Renal cortical epithelial cell (primary cell): Measurements from ENCODE around the gene DLK2. TPM values are rescaled to one million over a fixed set of nuclear protein-coding genes. Genes with fewer than 3 reads are reported as not detected.
"Not testable (repeated sequence)": the region's sequence is repeated elsewhere in the genome, so short reads cannot be mapped to it uniquely, and the experiment has no call there.

Experiments
- DNase-seq: peaks from one replicate; pipeline ENCODE4 v3.0.0-alpha.2; 2011; ENCODE audit warnings: low read depth
- total RNA-seq: library from RNA; depleted of rRNA; stranded (reverse); fragments of >200 nt; gene quantifications from 2 replicates; pipeline ENCODE4 v1.2.3, GENCODE V29; 2014

DLK2 gene, protein sequence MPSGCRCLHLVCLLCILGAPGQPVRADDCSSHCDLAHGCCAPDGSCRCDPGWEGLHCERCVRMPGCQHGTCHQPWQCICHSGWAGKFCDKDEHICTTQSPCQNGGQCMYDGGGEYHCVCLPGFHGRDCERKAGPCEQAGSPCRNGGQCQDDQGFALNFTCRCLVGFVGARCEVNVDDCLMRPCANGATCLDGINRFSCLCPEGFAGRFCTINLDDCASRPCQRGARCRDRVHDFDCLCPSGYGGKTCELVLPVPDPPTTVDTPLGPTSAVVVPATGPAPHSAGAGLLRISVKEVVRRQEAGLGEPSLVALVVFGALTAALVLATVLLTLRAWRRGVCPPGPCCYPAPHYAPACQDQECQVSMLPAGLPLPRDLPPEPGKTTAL
- 1.3 TPM in 1 of 2 replicates, not detected in the other for total RNA-seq

DNA sequence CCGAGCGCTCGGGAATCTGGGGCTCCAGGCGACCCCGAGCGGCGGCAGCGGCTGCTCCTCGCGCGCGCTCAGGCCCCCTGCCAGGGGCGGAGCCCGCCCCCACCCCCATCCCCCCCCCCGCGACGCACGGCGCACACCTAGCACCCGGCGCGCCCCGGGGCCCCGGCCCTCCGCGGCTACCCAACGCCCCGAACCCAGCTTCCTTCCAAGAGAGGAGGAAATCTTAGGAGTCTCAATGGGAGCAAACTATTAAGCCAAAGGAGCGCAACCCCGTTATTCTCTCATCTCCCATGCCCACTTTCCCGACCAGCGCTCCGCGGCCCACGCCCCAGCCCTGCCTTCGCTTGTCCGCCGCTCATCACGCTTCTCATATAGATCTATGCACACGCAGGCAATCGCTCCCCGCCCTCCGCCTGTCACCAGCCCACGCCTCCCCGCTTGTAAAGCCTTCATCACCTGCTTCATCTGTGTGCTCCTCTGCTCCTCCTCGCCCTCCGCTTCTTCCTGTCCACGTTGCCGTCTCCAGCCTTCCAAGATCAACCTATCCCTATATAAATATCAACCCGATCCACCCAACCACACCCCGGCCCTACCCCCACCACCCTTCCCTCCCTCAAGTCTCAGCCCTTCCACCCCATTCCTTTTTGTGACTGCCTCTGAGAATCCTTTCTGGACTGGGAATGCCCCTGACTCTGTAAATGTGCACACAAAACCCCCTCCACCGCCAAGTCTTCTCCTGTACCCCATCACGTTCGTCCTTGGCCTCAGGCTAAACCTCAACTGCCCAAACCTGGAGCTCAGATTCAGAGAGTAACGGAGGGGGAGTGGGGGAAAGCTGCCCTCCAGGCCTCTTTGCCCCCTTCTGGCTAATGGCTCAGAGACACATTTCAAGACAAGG is at the start of gene DLK2:
Gene DLK2 (minus strand): TSS at position 18 of the 898 bp plus-strand sequence. CDS start 723 bp downstream, outside the sequence.
- no peak for DNase-seq

DNA sequence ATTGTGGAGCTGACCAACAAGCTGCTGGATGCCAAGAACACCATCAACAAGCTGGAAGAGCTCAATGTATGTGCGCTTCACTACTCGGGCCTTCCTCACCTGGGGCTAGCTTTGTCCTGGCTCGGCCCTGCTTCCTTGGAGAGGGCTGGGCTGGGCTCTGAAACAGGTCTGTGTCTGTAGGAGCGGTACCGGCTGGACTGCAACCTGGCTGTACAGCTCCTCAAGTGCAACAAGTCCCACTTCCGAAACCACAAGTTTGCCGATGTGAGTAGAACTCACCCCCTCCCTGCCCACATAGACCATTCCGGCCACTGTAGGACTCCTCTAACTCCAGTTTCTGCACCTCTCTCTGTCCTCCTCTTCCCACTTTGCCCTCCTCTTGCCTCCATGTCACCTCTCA is 48.1 kb upstream of the DLK2 start:
- DNase-seq, result no peak

DNA sequence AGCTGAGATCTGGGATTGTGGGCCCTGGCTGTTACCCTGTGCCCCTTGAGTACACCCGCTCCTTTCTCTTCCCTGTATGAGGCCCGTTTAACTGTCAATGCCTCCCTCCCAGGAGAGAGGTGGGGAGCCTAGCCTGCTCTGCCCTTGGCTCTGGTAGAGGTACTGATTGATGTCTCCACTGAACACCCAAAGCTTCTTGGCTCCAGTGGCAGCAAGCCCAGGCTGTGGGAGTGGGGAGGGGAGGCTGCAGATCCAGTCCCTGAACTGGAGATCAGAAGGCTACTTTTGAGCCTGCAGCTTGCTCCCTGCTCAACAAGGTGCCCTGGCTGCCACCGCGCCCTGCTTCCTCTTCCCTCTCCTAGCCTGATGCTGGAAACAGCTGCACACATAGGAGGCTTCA is 47.3 kb upstream of the DLK2 start:
- DNase-seq, result no peak

DNA sequence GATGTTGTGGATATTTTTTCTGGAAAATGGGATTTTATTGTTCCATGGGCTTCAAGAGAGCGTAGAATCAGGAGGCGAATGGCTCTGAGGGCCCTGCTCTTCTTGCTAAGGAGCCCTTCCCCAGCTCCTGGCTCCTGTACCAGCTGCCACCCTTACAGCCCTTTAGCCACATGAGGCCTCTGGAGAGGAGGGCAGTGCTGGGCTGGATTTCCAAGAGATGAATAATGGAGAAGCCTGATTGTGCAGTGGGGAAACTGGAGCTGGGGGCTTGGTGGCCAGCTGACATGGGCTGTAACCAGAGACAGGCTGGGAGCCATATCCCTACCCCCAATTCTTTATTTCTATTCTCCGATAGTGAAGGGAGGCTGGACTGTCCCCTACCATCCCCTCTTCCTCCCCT is 45.6 kb upstream of the DLK2 start:
- no peak for DNase-seq

DNA sequence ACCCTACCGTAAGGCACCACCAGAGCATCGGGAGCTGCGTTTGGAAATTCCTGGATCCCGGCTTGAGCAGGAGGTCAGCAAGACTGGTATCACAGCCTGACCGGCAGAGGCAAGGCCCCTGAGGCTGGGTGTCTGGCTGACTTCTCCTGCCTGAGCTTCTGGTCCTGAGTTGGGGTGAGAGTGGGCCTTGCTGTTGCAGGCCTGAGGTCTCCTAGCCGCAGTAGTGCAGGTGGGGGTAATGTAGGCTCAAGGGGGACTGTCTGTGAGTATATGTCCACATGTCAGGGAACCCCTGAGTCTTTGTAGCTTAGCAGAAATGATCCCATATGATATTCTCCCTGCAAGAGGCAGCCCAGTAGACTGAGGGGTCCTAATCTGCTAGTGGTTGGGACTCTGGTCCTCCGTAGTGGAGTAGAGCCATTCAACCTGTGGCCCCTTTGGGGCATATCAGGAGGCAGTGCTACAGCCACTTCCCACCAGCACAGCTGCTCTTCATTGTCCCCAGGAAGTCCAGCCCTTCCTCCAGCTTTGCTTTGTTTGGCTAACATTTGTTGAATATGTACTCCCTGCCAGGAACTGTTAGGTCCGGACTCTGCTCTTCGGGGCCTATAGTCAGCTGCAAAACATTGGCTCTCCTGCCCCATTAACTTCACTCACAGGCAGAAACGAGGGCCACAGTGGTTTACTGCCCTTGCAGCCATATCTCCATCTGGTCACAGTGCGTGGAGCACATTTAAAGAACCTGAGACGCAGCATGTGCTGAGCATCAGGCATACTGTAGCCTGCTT is 43.9 kb upstream of the DLK2 start:
- DNase-seq, result no peak

DNA sequence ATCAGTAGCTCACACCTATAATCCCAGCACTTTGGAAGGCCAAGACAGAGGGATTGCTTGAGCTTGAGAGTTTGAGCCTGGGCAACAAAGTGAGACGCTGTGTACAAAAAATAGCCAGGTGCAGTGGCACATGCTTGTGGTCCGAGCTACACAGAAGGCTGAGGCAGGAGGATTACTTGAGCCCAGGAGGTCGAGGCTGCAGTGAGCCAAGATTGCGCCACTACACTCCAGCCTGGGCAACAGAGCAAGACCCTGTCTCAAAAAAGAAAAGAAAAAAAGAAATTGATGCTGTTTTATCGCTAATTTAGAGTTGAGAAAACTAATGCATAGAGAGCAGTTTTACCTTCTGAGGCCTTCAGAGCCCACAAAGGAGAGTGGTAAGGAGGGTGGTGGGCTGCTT is 42.9 kb upstream of the DLK2 start:
- not testable (repeated sequence) for DNase-seq

DNA sequence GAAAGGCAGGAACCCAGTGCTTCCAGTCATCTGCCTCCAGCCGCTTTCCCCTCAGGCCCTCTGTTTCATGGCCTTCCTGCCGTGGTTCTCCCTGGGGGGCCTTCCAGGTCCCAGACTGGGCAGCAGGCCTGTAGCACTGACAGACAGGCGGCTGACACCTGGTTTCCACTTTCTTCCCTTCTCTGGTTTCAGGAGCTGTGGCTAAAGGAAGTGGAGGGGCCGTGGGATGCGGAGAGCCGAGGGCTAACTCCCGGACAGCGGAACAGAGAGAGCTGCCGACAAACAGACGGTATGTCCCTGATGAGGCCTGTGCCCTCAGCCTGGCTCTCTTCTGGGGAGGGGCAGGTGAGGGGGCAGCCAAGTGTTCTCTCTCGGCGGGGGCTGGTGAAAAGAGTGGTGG is 42.3 kb upstream of the DLK2 start:
- no peak for DNase-seq

DNA sequence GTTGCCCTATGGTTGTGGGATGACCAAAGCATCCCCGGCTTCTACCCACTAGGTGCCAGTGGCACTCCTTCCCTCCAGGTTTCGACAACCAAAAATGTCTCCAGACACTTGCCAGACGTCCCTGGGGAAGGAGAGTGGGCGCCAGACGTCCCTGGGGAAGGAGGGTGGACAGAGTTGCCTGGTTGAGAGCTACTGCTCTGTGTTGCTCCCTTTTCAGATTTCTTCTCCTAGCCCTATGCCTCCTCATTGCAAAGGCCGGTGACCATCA is 41.7 kb upstream of the DLK2 start:
- DNase-seq, result no peak

DNA sequence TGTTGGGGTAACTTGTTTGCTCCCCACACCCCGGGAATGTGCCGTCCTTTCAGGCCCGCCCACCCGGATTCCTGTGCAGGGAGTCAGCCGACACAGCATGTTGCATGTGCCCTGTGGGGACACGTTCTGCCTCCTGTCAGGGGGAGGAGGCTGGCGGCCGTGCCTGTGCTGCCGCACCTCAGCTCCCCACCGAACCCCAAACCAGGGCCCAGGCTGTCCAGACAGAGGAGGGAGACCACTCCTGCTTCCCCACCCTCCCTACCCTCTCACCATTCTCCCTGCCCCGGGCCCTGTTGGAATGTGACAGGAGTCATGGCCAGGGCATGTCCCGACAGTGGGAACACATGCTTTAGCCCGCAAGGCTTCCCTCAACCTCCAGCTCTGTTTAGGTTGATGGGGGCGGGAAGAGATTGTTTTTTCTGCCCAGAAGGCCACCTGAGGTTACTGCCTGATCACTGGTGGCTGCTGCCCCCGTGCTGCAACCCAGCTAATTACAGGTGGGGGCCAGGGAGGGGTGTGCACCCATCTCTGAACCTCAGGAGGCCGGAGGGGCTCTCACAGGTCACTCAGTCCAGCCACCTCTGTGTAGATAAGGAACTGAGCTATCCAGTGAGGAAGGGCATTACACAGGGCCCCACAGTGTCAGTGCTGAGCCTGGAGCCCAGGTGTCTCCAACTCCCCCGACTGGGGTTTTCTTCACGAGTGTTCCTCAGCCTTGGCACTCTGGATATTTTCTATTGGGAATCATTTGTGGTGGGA is 41.2 kb upstream of the DLK2 start:
- DNase-seq, result peak; percentile 62

DNA sequence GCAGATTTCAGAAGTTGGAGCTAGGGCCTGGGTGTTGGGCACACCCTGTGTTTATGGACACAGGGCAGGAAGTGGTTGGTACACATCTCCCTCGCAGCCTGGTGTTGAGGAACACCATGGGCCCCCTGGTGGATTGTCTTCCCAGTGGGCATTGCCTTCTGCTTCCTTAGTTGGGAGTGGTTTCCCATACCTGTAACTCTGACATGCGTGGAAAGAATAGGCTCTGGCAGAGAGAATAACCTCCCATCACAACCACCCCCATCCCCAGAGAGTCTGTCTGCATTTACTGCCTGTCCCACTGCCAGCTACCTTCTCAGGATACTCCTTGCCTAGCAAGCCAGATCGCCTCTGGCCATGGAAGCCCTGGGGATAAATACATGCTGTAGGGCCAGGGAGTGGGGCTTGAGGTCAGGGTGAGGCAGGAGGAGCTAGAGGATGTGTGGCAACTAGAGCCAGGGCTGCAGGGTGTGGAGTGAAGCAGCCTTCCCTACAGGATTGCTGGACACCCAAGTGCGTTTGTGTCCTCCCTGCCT is 40.1 kb upstream of the DLK2 start:
- DNase-seq, result no peak

DNA sequence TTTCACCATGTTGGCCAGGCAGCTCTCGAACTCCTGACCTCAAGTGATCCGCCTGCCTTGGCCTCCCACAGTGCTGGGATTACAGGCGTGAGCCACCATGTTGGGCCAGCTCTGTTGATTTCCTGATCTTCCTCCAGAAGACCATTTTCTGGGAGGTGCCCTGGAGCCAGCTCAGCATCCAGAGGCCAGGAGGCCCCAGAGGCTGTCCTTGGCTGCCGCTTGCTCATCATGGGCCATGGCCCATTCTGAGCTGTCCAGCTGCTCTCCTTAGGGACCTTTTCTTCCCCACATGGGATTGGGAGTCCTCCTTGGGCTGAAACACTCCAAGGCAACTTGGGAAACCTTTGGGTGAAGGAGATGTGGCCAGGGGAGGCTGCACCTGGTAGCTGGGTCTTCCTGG is 39.4 kb upstream of the DLK2 start:
- no peak for DNase-seq

DNA sequence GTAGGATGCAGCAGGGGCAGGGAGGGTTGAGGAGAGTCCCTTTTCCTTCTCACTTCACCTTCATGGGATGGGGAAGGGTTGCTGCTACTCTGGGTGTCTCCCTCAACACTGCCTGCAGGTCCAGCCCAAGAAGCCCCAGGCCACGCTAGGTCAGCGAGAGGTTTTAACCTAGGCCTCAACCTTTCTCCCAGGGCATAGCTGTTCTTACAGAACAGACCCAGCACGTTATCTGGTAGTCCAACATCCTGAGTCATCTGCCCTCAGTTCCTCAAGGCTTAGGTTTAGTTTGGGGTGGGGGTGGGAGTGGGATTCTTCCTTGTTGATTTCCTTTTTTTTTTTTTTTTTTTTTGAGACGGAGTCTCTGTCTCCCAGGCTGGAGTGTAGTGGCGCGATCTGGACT is 39.0 kb upstream of the DLK2 start:
- DNase-seq, result no peak

DNA sequence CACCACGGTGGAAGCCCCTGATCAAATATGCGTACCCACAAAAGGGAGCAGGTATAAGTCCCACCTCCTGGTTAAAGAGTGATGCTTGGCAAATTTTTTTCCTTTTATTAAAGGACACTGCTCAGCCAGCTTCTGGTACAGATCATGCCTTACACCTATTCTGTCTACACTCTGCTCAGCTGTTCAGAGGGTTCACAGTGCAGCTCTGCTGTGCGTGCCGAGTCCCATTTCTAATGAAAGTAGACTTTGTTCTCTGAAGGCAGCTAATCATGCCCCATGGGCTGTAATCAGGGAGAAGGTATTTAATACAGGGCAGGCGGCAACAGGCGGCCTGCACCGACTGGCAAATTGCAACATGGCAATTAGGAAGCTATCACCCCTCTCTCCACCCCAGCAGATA is 38.5 kb upstream of the DLK2 start:
- no peak for DNase-seq

DNA sequence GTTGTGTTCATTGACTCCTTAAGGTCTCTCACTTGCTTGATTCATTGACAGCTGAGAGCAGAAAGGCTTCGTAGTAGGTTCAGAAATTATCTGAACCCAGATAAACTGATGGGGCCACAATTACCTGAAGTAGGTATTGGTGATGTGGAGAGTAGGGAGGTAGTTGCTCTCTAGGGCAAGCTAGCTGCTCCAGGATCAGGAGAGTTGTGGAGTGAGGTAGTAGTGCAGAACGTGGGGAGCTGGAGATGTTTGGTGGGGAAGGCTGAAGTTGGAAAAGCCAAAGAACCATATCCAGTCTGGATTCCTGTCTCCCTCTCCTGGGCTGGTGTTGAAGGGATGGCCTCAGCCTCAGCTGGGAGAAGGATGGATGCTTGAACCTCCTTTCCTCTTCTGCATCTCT is 37.9 kb upstream of the DLK2 start:
- no peak for DNase-seq

DNA sequence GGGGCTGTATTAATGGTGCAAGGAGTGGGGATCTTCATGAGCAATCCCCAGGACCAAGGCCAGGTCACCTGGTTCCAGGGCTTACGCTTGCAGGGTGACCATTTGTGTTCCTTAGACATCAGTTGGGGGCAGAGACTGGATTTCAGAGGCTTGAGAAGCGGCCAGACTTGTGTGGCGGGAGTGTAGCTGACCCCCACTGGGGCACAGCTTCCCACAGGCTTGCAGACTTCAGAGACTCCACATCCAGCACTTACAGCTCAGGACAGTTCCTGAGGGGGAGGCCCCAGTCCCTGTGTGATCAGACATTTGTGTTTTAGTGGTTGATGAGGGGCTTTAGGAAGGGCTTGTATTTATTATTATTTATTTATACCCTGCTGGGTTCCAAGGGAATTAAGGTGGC is 37.3 kb upstream of the DLK2 start:
- DNase-seq, result no peak

DNA sequence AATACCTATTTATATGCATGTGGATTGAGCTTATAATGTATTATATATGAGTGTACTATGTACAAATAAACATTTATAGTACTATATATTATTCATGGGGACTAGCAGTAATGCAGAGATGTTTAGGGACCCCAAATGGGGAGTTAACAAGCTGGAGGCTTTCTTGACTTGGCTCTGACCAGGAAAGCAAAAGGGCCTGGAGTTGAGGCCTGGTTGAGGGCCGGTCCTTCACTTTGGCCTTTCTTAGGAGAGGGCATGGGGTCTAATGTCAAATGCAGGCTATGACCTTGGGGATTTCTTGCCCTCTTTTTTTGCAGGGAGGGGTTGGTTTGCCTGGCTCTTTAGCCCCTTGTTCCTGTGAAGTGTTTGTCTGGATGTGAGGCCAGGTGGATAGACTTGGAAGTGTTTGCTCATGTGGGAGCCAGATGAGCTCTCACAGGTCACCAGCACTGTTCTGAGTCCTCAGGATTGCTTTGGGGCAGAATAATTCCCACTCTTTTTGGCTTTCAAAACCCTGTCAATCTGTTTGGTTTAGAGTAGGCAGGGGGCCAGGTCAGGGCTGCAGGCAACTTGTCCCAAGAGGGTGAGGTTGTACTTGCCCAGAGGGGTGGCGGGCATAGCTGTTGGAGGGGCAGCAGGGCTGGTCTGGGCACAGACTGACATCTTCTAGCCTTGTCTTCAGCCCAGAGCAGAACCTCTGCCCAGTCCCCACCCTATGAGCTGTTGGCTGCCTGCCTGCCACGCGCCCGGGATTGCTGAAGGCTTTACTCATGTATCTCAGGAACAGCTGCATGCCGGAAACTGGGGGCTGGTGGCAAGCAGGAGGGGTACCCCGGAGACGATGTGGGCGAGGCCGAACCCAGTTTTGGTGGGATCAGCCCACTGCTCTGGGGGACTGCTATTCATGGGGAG is 36.7 kb upstream of the DLK2 start:
- DNase-seq, result peak; percentile 50

DNA sequence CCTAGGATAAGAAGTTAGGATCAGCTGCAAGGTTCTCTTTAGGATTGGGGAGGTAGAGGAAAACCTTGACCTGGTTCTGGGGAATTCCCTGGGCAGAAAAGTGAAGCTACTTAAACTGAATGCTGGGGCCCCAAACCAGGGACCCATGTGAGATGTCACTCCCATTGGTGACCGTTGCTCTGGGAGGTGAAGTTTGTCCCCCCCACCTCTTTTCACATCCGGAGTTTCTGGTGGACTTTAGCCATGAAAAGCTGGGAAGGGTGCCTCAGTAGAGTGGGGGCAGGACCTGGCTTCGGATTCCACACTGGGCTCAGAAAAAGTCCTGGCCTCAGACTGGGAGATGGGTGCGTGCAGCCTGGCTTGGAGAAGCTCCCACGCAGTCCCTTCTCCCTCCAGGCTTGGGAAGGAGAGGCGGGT is 35.2 kb upstream of the DLK2 start:
- no peak for DNase-seq

DNA sequence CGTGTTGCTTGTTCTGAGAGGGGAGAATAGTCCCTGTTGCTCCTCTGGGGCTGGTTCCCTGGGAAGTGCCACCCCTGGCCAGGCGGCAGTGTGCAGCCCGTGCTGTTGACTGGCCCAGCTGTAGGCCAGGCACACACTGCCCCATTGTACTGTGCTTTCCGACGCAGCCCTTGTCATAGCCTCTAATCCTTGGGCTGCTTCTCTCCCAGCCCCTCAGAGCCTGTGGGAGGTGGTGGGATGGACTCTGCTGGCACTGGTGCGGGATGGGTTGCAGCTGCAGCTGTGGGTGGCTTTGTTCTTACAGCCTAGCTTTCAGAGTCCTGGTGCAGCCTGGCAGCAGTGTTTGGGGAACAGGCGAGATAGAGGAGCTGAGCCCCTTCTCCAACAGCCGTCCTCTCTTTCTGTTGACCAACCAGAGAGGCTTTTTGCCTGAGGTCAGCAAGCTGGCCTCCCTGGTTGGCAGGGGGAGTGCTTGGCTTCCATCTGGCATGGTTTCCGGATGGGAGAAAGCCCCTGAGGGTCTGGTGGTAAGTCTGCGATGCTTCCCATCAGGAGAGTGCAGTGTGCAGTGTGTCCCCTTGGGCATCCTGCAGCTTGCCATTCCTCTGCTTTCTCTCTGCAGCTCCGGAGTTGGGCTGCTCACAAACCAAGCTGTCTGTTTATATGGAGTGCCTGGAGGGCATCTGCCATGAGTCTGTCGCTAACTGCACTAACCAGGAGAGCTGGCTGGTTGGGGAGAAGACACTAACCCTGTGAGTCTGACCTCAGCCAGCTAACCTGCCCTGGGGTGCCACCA is 34.1 kb upstream of the DLK2 start:
- no peak for DNase-seq

DNA sequence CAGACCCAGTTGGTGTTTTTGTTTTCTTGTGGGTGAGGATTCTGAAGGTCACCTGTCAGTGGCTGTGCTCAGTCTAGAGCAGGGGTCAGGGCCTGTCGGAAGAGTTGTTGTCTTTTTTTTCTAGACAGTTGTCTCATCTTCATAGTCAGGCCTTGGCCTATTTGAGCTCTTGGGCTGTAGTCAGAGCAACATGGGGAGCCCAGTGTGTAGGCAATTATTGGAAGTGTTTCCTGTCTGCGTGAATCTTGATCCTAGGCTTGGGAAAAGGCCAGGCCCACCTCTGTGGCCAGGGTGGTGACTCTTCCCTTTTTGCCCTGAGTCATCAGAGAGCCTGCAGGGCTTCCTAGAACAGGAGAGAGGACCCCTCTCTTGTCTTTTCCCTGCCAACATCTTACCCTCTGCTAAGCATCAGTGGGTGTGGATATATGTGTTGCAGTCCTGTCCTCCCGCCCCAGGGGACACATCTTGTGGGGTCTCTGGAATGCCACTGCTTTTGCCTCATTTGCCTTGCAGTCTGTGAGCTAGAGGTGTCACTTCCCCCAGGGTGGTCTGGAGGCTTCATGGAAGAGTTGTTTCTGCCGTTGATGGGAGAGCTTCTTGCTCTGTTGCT is 33.4 kb upstream of the DLK2 start:
- DNase-seq, result no peak
